Fibroblast of lung (primary cell): Measurements from ENCODE around the gene PDX1.

Source experiments
- CTCF ChIP-seq, 2 donors: IDR thresholded peaks in 1 of 2; conservative IDR thresholded peaks in 1 of 2; 1 replicate in 1 of 2; 2 replicates in 1 of 2; pipeline ENCODE4 v1.5.1; 2011 to 2012; ENCODE audit warnings: low read length in 2 of 2, control low read depth in 1 of 2, inconsistent platforms in 1 of 2, low read depth in 1 of 2, mild to moderate bottlenecking in 1 of 2
- EZH2 ChIP-seq: IDR thresholded peaks from 2 replicates; pipeline ENCODE4 v1.5.1; 2012; ENCODE audit warnings: low read length, control low read depth, mild to moderate bottlenecking; ENCODE audit errors: missing control alignments

GRCh38 chr13:27904719-27905118 is 15.1 kb upstream of the PDX1 start:
- TF ChIP-seq CTCF (conservative IDR thresholded peaks at IDR 0.05 in 1 of 2, IDR thresholded peaks at IDR 0.05 in 1 of 2; ENCODE audit: low read depth in 1 of 2, low read length in 2 of 2) (no peak), EZH2 (no peak)
